NOMO-1 treated with DMSO at 0.1 percent for 48 hours (cell line): ENCODE measurements around the gene VMAC.

Experiments used
- DNase-seq: peaks from one replicate; lab custom pipeline; 2025; ENCODE audit not compliant: unreplicated experiment; lab: John Stamatoyannopoulos, UW

VMAC gene

DNA sequence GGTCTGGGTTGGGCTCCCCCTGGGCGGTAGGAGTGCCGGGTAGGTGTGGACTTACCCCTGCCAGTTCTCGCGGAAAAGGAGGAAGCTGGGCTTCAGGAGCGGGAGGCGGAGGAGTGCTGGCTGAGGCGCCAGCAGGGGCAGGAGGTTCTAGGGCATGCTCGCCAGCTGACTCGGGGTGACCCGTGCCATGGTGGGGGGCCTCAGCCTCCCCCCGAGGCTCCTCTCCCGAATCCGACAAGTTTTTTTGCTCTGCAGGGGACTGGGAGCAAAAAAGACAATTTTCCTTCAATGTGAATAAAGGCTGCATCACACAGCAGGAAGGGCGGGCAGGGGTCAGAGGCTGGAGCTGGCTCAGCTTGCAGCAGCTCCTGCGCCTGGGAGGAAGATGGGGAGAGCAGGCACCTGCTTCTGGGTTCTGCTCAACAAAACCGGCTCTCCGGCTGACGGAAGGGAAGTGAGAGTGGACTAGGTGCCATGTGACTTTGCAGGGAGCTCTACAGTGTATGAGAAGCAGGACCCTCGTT, 46.7 kb downstream of the VMAC start:
- peak; percentile 31 for DNase-seq

- no peak for DNase-seq
Measured at GRCh38 chr19:5952193-5953029, 47.7 kb downstream of the VMAC start.

DNA sequence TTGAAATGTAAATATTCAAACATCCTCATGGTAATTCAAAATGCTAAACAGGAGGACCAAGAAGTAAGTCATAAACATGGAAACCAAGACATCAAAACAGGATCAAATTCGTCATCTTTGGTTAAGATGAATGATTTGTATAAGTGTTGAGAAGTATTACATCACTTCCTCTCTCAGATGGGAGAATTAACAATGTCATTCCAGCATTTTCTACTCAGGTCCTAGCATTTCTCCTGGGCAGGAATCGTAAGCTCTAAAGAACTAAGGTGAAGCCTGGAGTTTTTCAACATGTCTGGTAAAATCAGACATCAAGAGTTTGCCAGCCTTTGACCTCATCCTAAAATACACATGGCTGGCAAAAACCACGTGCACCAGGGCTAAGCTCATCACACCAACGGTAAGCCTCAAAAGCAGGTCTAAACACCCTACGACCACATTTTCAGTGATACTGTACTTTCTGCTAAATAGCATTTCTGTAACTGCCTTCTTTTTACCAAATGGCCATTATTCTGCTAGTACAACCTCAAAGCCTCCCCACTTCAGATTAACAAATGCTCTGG, 48.4 kb downstream of the VMAC start:
- DNase-seq, result no peak

GRCh38 chr19:5953680-5954213, 49.1 kb downstream of the VMAC start:
- no peak for DNase-seq

DNA sequence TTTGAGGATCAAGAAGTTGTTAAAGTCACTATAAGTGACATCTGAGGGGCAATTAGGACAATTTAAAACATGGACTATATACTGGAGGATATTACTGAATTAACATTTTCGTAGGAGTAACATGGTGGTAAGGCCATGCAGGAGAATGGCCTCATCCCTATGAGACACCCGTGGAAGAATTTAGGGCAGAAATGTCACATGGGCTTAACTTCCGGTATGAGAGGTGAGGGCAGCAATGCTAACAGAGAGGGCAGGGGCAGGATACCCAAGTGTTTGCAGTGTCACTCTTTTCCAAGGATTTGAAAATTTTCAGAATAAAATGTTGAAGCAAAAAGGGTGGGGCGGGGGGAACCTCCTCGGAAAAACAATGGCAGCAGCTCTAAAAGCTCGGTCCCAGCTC, 49.6 kb downstream of the VMAC start:
- DNase-seq, result no peak

DNA sequence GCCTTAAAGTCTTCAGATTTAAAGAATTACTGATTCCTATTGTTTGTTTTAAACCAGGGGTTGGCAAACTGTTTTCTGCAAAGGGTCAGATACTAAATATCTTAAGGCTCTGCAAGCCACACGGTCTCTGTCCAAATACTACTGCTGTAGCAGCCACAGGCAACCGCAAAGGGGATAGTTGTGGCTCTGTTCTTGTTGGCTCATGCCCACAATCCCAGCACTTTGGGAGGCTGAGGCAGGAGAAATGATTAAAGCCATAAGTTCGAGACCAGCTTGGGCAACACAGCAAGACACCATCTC, 50.9 kb downstream of the VMAC start:
- no peak for DNase-seq

- DNase-seq, result no peak
Measured at GRCh38 chr19:5956323-5956722, 51.7 kb downstream of the VMAC start.

DNA sequence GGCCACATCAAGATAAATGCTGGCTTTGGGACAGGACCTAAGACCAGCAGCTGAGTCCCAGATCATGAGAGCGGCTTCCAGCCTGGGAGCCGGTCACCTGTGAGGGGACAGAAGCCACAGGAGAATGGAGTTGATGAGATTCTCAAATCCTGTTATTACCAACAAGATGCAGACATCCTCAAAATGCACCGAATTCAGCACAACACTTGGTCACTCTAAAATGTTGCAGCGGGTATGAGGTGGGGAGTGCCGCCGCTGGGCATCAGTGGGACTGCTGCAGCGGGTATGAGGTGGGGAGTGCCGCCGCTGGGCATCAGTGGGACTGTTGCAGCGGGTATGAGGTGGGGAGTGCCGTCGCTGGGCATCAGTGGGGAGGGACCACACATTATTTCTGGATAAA, 52.1 kb downstream of the VMAC start:
- DNase-seq, result no peak

- no peak for DNase-seq
Measured at GRCh38 chr19:5957170-5957569, 52.5 kb downstream of the VMAC start.

- no peak for DNase-seq
Measured at GRCh38 chr19:5958074-5958850, 53.6 kb downstream of the VMAC start.

- DNase-seq, result no peak
Measured at GRCh38 chr19:5958851-5959122, 54.1 kb downstream of the VMAC start.

- no peak for DNase-seq
Measured at GRCh38 chr19:5959260-5960004, 54.8 kb downstream of the VMAC start.
